Loucy (cell line): Measurements from ENCODE around the gene FAM47B.

Source experiments
- EZH2phosphoT487 ChIP-seq: fragments of 200-600 bp; IDR thresholded peaks from 2 replicates; pipeline ENCODE4 v1.6.1; 2018; ENCODE audit warnings: antibody characterized with exemption, mild to moderate bottlenecking, moderate library complexity, borderline replicate concordance
- TF ChIP-seq, protein P1 (sequence below): fragments of 200-600 bp; sonication (generic); conservative IDR thresholded peaks from 2 replicates; pipeline ENCODE4 v1.5.1; 2014; ENCODE audit warnings: mild to moderate bottlenecking, antibody characterized with exemption, low read length

- TF ChIP-seq, protein P1, sequence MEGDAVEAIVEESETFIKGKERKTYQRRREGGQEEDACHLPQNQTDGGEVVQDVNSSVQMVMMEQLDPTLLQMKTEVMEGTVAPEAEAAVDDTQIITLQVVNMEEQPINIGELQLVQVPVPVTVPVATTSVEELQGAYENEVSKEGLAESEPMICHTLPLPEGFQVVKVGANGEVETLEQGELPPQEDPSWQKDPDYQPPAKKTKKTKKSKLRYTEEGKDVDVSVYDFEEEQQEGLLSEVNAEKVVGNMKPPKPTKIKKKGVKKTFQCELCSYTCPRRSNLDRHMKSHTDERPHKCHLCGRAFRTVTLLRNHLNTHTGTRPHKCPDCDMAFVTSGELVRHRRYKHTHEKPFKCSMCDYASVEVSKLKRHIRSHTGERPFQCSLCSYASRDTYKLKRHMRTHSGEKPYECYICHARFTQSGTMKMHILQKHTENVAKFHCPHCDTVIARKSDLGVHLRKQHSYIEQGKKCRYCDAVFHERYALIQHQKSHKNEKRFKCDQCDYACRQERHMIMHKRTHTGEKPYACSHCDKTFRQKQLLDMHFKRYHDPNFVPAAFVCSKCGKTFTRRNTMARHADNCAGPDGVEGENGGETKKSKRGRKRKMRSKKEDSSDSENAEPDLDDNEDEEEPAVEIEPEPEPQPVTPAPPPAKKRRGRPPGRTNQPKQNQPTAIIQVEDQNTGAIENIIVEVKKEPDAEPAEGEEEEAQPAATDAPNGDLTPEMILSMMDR, result no peak
- no peak for TF ChIP-seq EZH2phosphoT487
Measured at GRCh38 chrX:34942496-34942895, at the start of gene FAM47B.
